Measurements from ENCODE around the gene ZDHHC21. TPM values are rescaled to one million over a fixed set of nuclear protein-coding genes. Genes with fewer than 3 reads are reported as not detected.

The ZDHHC21 gene
- total RNA-seq, 1 donor, result 10.1 TPM

DNA sequence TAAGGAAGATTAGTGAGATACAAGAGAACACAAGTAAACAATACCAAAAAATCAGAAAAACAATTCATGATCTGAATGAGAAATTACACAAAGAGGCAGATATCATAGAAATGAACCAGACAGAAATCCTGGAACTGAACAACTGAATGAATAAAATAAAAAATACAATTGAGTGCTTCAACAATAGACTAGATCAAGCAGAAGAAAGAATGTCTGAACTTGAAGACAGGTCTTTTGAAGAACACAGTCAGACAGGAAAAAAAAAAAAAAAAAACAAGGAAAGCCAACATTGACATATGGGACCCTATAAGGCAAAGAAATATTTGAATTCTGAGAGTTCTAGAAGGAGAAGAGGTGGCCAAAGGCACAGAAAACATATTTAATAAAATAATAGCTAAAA lies 115.2 kb downstream of the ZDHHC21 start:
- Histone ChIP-seq H3K9me3 (ENCODE audit: low read depth, low read length) (no peaks in the 10 kb centered on the region), H3K4me3 (ENCODE audit: insufficient read depth, low read length) (no peak overlapping the region), H3K36me3 (ENCODE audit: insufficient read depth, low read length) (no peaks in the 10 kb centered on the region), H3K27me3 (ENCODE audit: insufficient read depth, low read length) (no peaks in the 10 kb centered on the region), H3K4me2 (ENCODE audit: insufficient read depth, low read length) (no peak overlapping the region), H3K79me2 (ENCODE audit: insufficient read depth, low read length) (no peaks in the 10 kb centered on the region), H3K27ac (ENCODE audit: low read depth, low read length) (no peak overlapping the region), H2AFZ (ENCODE audit: low read length) (no peak overlapping the region), H4K20me1 (ENCODE audit: insufficient read depth, low read length) (no peaks in the 10 kb centered on the region), H3K4me1 (ENCODE audit: insufficient read depth, low read length) (no peaks in the 10 kb centered on the region)
- TF ChIP-seq, protein P1, sequence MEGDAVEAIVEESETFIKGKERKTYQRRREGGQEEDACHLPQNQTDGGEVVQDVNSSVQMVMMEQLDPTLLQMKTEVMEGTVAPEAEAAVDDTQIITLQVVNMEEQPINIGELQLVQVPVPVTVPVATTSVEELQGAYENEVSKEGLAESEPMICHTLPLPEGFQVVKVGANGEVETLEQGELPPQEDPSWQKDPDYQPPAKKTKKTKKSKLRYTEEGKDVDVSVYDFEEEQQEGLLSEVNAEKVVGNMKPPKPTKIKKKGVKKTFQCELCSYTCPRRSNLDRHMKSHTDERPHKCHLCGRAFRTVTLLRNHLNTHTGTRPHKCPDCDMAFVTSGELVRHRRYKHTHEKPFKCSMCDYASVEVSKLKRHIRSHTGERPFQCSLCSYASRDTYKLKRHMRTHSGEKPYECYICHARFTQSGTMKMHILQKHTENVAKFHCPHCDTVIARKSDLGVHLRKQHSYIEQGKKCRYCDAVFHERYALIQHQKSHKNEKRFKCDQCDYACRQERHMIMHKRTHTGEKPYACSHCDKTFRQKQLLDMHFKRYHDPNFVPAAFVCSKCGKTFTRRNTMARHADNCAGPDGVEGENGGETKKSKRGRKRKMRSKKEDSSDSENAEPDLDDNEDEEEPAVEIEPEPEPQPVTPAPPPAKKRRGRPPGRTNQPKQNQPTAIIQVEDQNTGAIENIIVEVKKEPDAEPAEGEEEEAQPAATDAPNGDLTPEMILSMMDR (IDR thresholded peaks at IDR 0.05; ENCODE audit: extremely low read depth, low read depth, low read length), result no peak
- DNase-seq (ENCODE audit: insufficient read length, low spot score, missing footprints), result no peak

DNA sequence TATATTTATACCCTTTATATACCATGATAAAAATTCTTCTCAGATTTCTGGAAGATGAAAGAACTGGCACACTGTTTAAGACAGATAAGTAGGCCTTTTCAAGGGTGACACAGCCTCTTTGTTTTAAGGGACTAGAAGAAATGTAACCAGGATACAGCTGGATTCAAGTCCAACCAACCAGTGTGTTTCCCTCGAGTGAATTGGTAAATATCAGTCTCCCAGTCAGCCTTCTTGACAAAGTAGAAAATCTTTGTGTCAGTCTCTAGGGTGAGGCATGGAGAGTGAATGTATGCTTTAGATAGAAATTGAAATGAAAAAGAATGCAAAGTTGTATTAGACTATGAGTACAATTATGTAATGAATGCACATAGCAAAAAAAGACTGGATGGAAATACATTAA lies 119.1 kb downstream of the ZDHHC21 start:
- Histone ChIP-seq H3K27me3 (ENCODE audit: insufficient read depth, low read length) (no peaks in the 10 kb centered on the region), H3K36me3 (ENCODE audit: insufficient read depth, low read length) (no peaks in the 10 kb centered on the region), H3K79me2 (ENCODE audit: insufficient read depth, low read length) (no peaks in the 10 kb centered on the region), H3K9me3 (ENCODE audit: low read depth, low read length) (no peaks in the 10 kb centered on the region), H3K4me2 (ENCODE audit: insufficient read depth, low read length) (no peak overlapping the region), H3K27ac (ENCODE audit: low read depth, low read length) (no peak overlapping the region), H3K4me1 (ENCODE audit: insufficient read depth, low read length) (no peaks in the 10 kb centered on the region), H3K4me3 (ENCODE audit: insufficient read depth, low read length) (no peak overlapping the region), H4K20me1 (ENCODE audit: insufficient read depth, low read length) (no peaks in the 10 kb centered on the region), H2AFZ (ENCODE audit: low read length) (no peak overlapping the region)
- TF ChIP-seq, protein P1 (IDR thresholded peaks at IDR 0.05; ENCODE audit: extremely low read depth, low read depth, low read length), result no peak
- DNase-seq (ENCODE audit: insufficient read length, low spot score, missing footprints), result no peak

DNA sequence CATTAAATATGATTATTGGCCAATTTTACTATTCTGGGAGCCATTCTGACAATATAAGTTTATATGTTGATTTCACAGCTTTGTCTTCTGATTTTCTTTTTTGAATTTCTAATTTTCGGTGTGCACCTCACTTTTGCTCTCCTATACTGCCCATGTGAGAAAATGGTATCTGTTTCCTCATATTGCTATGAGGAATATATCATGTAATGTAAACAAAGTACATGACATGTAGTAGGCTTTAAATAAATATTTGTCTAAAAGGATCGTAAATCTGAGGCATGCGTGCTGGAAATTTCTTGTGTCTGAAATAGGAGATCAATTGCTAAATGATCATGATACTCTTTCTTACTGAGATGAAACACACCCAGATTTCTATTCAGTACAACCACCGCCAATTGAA lies 119.9 kb downstream of the ZDHHC21 start:
- H3K27me3 ChIP-seq (ENCODE audit: insufficient read depth, low read length), result no peaks in the 10 kb centered on the region
- H2AFZ ChIP-seq (ENCODE audit: low read length), result no peak overlapping the region
- TF ChIP-seq, protein P1 (IDR thresholded peaks at IDR 0.05; ENCODE audit: extremely low read depth, low read depth, low read length), result no peak
- no peaks in the 10 kb centered on the region for H4K20me1 ChIP-seq (ENCODE audit: insufficient read depth, low read length)
- no peak overlapping the region for H3K4me3 ChIP-seq (ENCODE audit: insufficient read depth, low read length)
- DNase-seq (ENCODE audit: insufficient read length, low spot score, missing footprints), result no peak
- no peaks in the 10 kb centered on the region for H3K36me3 ChIP-seq (ENCODE audit: insufficient read depth, low read length)
- no peaks in the 10 kb centered on the region for H3K79me2 ChIP-seq (ENCODE audit: insufficient read depth, low read length)
- H3K9me3 ChIP-seq (ENCODE audit: low read depth, low read length), result no peaks in the 10 kb centered on the region
- no peak overlapping the region for H3K27ac ChIP-seq (ENCODE audit: low read depth, low read length)
- no peak overlapping the region for H3K4me2 ChIP-seq (ENCODE audit: insufficient read depth, low read length)
- H3K4me1 ChIP-seq (ENCODE audit: insufficient read depth, low read length), result no peaks in the 10 kb centered on the region

DNA sequence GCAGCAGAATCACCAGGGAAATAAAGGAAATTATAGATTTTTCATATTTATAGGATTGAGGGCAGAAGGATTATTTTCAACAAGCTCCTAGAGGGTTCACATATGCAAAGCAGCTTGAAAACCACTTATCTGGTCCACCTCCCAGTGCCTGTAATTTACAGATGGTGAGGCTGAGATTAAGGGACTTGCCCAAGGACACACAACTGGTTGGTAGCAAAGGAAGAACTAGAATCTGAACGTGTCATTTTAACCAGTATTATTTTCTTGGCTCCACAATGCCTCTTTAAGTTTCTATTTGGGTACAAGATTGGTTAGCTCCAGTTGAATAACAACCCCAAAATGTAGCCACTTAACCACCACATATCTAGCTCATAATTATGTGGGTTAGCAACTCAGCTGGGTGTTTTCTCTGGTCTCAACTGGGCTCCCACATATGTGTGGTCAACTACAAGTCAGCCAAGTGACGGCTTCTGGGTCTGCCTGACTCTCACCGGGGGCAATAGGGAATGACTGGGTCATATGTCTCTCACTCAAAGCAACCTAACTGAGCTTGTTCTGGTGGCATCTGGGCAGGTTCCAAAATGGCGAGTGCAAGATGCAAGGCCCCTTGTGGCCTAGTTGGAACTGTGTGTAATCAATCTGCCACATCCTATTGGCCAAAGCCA lies 127.7 kb downstream of the ZDHHC21 start:
- TF ChIP-seq, protein P1 (IDR thresholded peaks at IDR 0.05; ENCODE audit: extremely low read depth, low read depth, low read length), result no peak
- DNase-seq (ENCODE audit: insufficient read length, low spot score, missing footprints), result no peak

More for the DNA sequence above, 127.7 kb downstream of the ZDHHC21 start:
- no peak overlapping the region for H3K27ac ChIP-seq (ENCODE audit: low read depth, low read length)
- no peaks in the 10 kb centered on the region for H3K9me3 ChIP-seq (ENCODE audit: low read depth, low read length)
- H2AFZ ChIP-seq (ENCODE audit: low read length), result no peak overlapping the region
- no peaks in the 10 kb centered on the region for H3K79me2 ChIP-seq (ENCODE audit: insufficient read depth, low read length)
- no peak overlapping the region for H3K4me2 ChIP-seq (ENCODE audit: insufficient read depth, low read length)
- no peaks in the 10 kb centered on the region for H4K20me1 ChIP-seq (ENCODE audit: insufficient read depth, low read length)
- no peaks in the 10 kb centered on the region for H3K36me3 ChIP-seq (ENCODE audit: insufficient read depth, low read length)
- H3K27me3 ChIP-seq (ENCODE audit: insufficient read depth, low read length), result no peaks in the 10 kb centered on the region
- H3K4me3 ChIP-seq (ENCODE audit: insufficient read depth, low read length), result no peak overlapping the region
- H3K4me1 ChIP-seq (ENCODE audit: insufficient read depth, low read length), result no peaks in the 10 kb centered on the region
